ENCODE results near the gene C1QTNF8. TPM values are rescaled to one million over a fixed set of nuclear protein-coding genes. Genes with fewer than 3 reads are reported as not detected.

C1QTNF8 gene
- total RNA-seq, 2 experiments from 2014 or later = not detected

DNA sequence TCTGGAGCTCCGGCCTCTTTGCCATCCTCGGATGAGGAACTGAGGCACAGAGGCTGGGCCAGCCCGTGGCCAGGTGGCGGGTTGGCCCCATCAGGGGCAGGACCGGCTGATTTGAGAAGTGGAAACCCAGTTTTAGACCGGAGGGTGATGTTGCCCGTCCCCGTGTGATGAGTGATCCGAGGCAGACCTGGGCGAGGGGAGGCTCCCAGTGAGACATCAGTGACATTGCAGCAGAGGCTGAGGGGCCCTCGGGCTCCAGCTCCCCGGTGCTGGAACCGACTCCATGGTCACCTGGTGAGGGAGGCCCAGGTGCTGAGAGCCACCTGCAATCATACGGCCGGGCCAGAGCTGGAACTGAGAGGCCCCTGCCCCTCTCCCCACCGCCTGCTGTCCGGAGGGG, 30.0 kb upstream of the C1QTNF8 start:
- H3K4me3 ChIP-seq (ENCODE audit: low read depth, low read length, poor library complexity, severe bottlenecking) = no peak overlapping the region
- no peaks in the 10 kb centered on the region for H3K4me1 ChIP-seq (ENCODE audit: insufficient read depth, low read length, poor library complexity, severe bottlenecking)
- CTCF ChIA-PET (ENCODE audit: unreplicated experiment) = no interaction called here
- H3K9me3 ChIP-seq (ENCODE audit: low read length) = no peaks in the 10 kb centered on the region
- no peaks in the 10 kb centered on the region for H3K79me2 ChIP-seq (ENCODE audit: insufficient read depth, low read depth, low read length)
- H3K9me2 ChIP-seq (ENCODE audit: insufficient read depth, low read length) = no peaks in the 10 kb centered on the region
- intact Hi-C loops (cut with micrococcal nuclease; ENCODE audit: unreplicated experiment) = no loop called here
- TF ChIP-seq EZH2phosphoT487 (IDR thresholded peaks at IDR 0.05; ENCODE audit: borderline replicate concordance, low read depth, low read length) = no peak
- TF ChIP-seq, protein P1, sequence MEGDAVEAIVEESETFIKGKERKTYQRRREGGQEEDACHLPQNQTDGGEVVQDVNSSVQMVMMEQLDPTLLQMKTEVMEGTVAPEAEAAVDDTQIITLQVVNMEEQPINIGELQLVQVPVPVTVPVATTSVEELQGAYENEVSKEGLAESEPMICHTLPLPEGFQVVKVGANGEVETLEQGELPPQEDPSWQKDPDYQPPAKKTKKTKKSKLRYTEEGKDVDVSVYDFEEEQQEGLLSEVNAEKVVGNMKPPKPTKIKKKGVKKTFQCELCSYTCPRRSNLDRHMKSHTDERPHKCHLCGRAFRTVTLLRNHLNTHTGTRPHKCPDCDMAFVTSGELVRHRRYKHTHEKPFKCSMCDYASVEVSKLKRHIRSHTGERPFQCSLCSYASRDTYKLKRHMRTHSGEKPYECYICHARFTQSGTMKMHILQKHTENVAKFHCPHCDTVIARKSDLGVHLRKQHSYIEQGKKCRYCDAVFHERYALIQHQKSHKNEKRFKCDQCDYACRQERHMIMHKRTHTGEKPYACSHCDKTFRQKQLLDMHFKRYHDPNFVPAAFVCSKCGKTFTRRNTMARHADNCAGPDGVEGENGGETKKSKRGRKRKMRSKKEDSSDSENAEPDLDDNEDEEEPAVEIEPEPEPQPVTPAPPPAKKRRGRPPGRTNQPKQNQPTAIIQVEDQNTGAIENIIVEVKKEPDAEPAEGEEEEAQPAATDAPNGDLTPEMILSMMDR (conservative IDR thresholded peaks at IDR 0.05; ENCODE audit: low read length) = no peak
- POLR2A ChIA-PET = no interaction called here
- BruUV-seq (replicated peaks) = no TSS peak
- H3K4me2 ChIP-seq (ENCODE audit: low read length) = no peak overlapping the region
- no peak overlapping the region for H2AFZ ChIP-seq (ENCODE audit: low read length)
- no peak for DNase-seq (ENCODE audit: low spot score)
- H4K20me1 ChIP-seq (ENCODE audit: insufficient read depth, low read length) = no peaks in the 10 kb centered on the region
- H3K27ac ChIP-seq (ENCODE audit: low read depth, low read length, poor library complexity, severe bottlenecking) = no peak overlapping the region
- no peaks in the 10 kb centered on the region for H3K36me3 ChIP-seq (ENCODE audit: insufficient read depth, low read length)

DNA sequence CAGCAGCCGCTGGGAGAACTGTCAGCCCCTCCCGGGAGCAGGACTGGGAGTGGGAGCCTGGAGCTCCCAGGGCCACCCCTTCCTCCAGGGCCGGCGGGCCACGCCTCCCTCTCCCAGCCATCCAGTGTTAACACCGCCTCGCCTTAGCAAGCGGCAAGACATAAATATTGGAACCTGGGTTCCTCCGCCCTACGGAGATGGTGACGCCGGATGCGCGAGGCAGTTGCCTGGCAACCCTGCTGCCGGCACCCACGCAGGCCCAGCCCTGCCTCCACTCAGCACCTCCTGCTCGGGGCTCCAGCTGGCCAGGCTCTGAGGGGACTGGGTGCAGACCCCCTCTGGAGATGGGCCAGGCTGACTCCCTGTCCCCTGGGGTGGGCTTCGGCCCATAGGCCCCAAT, 29.4 kb upstream of the C1QTNF8 start:
- no peak for DNase-seq (ENCODE audit: low spot score)
- Histone ChIP-seq H3K4me2 (ENCODE audit: low read length) (no peak overlapping the region), H3K79me2 (ENCODE audit: insufficient read depth, low read depth, low read length) (no peaks in the 10 kb centered on the region), H3K27ac (ENCODE audit: low read depth, low read length, poor library complexity, severe bottlenecking) (no peak overlapping the region), H3K9me2 (ENCODE audit: insufficient read depth, low read length) (no peaks in the 10 kb centered on the region), H3K4me3 (ENCODE audit: low read depth, low read length, poor library complexity, severe bottlenecking) (no peak overlapping the region), H2AFZ (ENCODE audit: low read length) (no peak overlapping the region), H3K4me1 (ENCODE audit: insufficient read depth, low read length, poor library complexity, severe bottlenecking) (peaks cover 3% of the 10 kb centered on the region), H4K20me1 (ENCODE audit: insufficient read depth, low read length) (no peaks in the 10 kb centered on the region), H3K36me3 (ENCODE audit: insufficient read depth, low read length) (no peaks in the 10 kb centered on the region), H3K9me3 (ENCODE audit: low read length) (no peaks in the 10 kb centered on the region)
- POLR2A ChIA-PET = no interaction called here
- intact Hi-C loops (cut with micrococcal nuclease; ENCODE audit: unreplicated experiment) = no loop called here
- BruUV-seq (replicated peaks) = no TSS peak
- CTCF ChIA-PET (ENCODE audit: unreplicated experiment) = no interaction called here
- no peak for TF ChIP-seq EZH2phosphoT487 (IDR thresholded peaks at IDR 0.05; ENCODE audit: borderline replicate concordance, low read depth, low read length)

DNA sequence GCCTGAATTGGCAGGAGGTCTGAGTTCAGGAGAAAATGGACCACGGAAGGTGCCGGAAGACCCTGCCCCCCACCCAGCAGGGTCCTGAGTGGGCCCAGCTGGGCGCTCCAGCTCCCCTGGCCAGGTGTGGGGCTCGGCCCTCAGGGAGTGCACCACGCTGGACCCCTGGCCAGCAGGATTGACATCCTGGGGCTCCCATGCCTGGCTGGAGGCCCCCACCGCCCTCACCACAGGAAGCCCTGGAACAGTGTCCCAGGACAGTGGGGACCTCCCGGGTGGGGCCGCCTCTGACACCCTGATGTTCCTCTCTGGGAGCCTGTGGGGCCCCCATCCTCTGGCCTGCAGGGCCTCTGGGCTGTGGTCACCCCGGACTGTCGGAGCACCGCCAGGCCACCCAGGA, 28.8 kb upstream of the C1QTNF8 start:
- no peak overlapping the region for H3K27ac ChIP-seq (ENCODE audit: low read depth, low read length, poor library complexity, severe bottlenecking)
- no peaks in the 10 kb centered on the region for H3K9me2 ChIP-seq (ENCODE audit: insufficient read depth, low read length)
- no peak for TF ChIP-seq EZH2phosphoT487 (IDR thresholded peaks at IDR 0.05; ENCODE audit: borderline replicate concordance, low read depth, low read length)
- TF ChIP-seq, protein P1 (conservative IDR thresholded peaks at IDR 0.05; ENCODE audit: low read length) = no peak
- H3K4me1 ChIP-seq (ENCODE audit: insufficient read depth, low read length, poor library complexity, severe bottlenecking) = peaks cover 10% of the 10 kb centered on the region
- no peak overlapping the region for H2AFZ ChIP-seq (ENCODE audit: low read length)
- no peaks in the 10 kb centered on the region for H3K79me2 ChIP-seq (ENCODE audit: insufficient read depth, low read depth, low read length)
- no peak overlapping the region for H3K4me3 ChIP-seq (ENCODE audit: low read depth, low read length, poor library complexity, severe bottlenecking)
- no peak for DNase-seq (ENCODE audit: low spot score)
- H3K36me3 ChIP-seq (ENCODE audit: insufficient read depth, low read length) = no peaks in the 10 kb centered on the region
- POLR2A ChIA-PET = no interaction called here
- no peaks in the 10 kb centered on the region for H3K9me3 ChIP-seq (ENCODE audit: low read length)
- CTCF ChIA-PET (ENCODE audit: unreplicated experiment) = no interaction called here
- H4K20me1 ChIP-seq (ENCODE audit: insufficient read depth, low read length) = no peaks in the 10 kb centered on the region
- no TSS peak for BruUV-seq (replicated peaks)
- intact Hi-C loops (cut with micrococcal nuclease; ENCODE audit: unreplicated experiment) = no loop called here
- no peak overlapping the region for H3K4me2 ChIP-seq (ENCODE audit: low read length)
